C4-2B (cell line): ENCODE data around the gene ZC3H10.

ENCODE experiments used
- CTCF ChIP-seq: fragments of 450-650 bp; conservative IDR thresholded peaks from 2 replicates; pipeline ENCODE4 v1.5.1; 2017; ENCODE audit warnings: mild to moderate bottlenecking
- ZFX ChIP-seq: fragments of 450-650 bp; IDR thresholded peaks from 2 replicates; pipeline ENCODE4 v1.6.1; 2017

GRCh38 chr12:56169229-56169759, 51.2 kb downstream of the ZC3H10 start:
- TF ChIP-seq CTCF (no peak), ZFX (no peak)
